AG08396 (cell line): ENCODE results near the gene ADGRB3.
A peak's percentile ranks its signal among the peaks of the same experiment; 100 is the strongest.

ENCODE experiments used
- DNase-seq: peaks from one replicate; pipeline ENCODE4 v3.0.0; 2012; ENCODE audit warnings: low spot score, mixed read lengths

The ADGRB3 gene

GRCh38 chr6:69135927-69136326 is 500.8 kb downstream of the ADGRB3 start:
- no peak for DNase-seq

GRCh38 chr6:69138148-69138547 is 503.1 kb downstream of the ADGRB3 start:
- DNase-seq: no peak

GRCh38 chr6:69138893-69139494 is 503.9 kb downstream of the ADGRB3 start:
- DNase-seq: no peak

- no peak for DNase-seq
Observed at GRCh38 chr6:69145062-69145461, 510.0 kb downstream of the ADGRB3 start.

- no peak for DNase-seq
Observed at GRCh38 chr6:69146385-69146784, 511.3 kb downstream of the ADGRB3 start.

- no peak for DNase-seq
Observed at GRCh38 chr6:69155467-69155866, 520.4 kb downstream of the ADGRB3 start.

- peak; percentile 3 for DNase-seq
Observed at GRCh38 chr6:69162811-69163210, 527.7 kb downstream of the ADGRB3 start.

- DNase-seq: no peak
Observed at GRCh38 chr6:69164564-69165229, 529.6 kb downstream of the ADGRB3 start.

GRCh38 chr6:69179681-69180080 is 544.6 kb downstream of the ADGRB3 start:
- peak; percentile 3 for DNase-seq

- no peak for DNase-seq
Observed at GRCh38 chr6:69180361-69181067, 545.4 kb downstream of the ADGRB3 start.

- no peak for DNase-seq
Observed at GRCh38 chr6:69181964-69182363, 546.9 kb downstream of the ADGRB3 start.

- no peak for DNase-seq
Observed at GRCh38 chr6:69185276-69185675, 550.2 kb downstream of the ADGRB3 start.

GRCh38 chr6:69202768-69203167 is 567.7 kb downstream of the ADGRB3 start:
- DNase-seq: no peak

GRCh38 chr6:69216127-69216526 is 581.0 kb downstream of the ADGRB3 start:
- no peak for DNase-seq

- DNase-seq: no peak
Observed at GRCh38 chr6:69217343-69217742, 582.3 kb downstream of the ADGRB3 start.

GRCh38 chr6:69220375-69220774 is 585.3 kb downstream of the ADGRB3 start:
- no peak for DNase-seq

GRCh38 chr6:69232008-69232407 is 596.9 kb downstream of the ADGRB3 start:
- DNase-seq: no peak

GRCh38 chr6:69232496-69232895 is 597.4 kb downstream of the ADGRB3 start:
- no peak for DNase-seq

GRCh38 chr6:69232911-69233448 is 597.9 kb downstream of the ADGRB3 start:
- DNase-seq: peak; percentile 61

GRCh38 chr6:69238067-69238466 is 603.0 kb downstream of the ADGRB3 start:
- DNase-seq: no peak

- DNase-seq: no peak
Observed at GRCh38 chr6:69246983-69247382, 611.9 kb downstream of the ADGRB3 start.

- DNase-seq: no peak
Observed at GRCh38 chr6:69261010-69261409, 625.9 kb downstream of the ADGRB3 start.

GRCh38 chr6:69263297-69263696 is 628.2 kb downstream of the ADGRB3 start:
- DNase-seq: no peak
